Sigmoid colon (tissue), 4 donors: ENCODE measurements around the gene ETV6.

Experiments used
- CTCF ChIP-seq, 4 experiments: fragments of 450-650 bp in 3 of 4; fragments of 200-600 bp in 1 of 4; IDR thresholded peaks; one replicate each; pipeline ENCODE4 v1.5.1; 2016 to 2019; ENCODE audit warnings: antibody characterized with exemption in 4 of 4, mild to moderate bottlenecking in 3 of 4, moderate library complexity in 2 of 4
- EP300 ChIP-seq, 4 donors: sonication (generic); formaldehyde crosslinking; IDR thresholded peaks; one replicate each; pipeline ENCODE4 v1.6.1; 2017; ENCODE audit warnings: antibody characterized with exemption in 4 of 4
- POLR2A ChIP-seq, 2 donors: fragments of 450-650 bp; IDR thresholded peaks; one replicate each; pipeline ENCODE4 v1.6.1; 2016; ENCODE audit warnings: antibody characterized with exemption in 2 of 2, mild to moderate bottlenecking in 2 of 2, moderate library complexity in 2 of 2
- POLR2AphosphoS5 ChIP-seq, 4 donors: sonication (generic); formaldehyde crosslinking; IDR thresholded peaks; one replicate each; pipeline ENCODE4 v1.6.1; 2017; ENCODE audit warnings: antibody characterized with exemption in 4 of 4

- TF ChIP-seq CTCF (IDR thresholded peaks at IDR 0.05), result no peak
- no peak for TF ChIP-seq POLR2A (IDR thresholded peaks at IDR 0.05)
- TF ChIP-seq POLR2AphosphoS5 (IDR thresholded peaks at IDR 0.05), result peak; percentile 34 to 46 (median 42)
- TF ChIP-seq EP300 (IDR thresholded peaks at IDR 0.05), result peak in 2 of 4 donors; percentile 46 to 68
Measured at GRCh38 chr12:11758510-11759493, 109.3 kb downstream of the ETV6 start.
